IPS DF 6.9 (cell line): ENCODE measurements around the gene TCF7L2.

Source experiments
- DNase-seq: peaks from one replicate; pipeline ENCODE4 v3.0.0-alpha.2; 2013; ENCODE audit warnings: low read depth, low spot score
- H3K27ac ChIP-seq: one replicate; pipeline ENCODE4 v1.5.1; 2013; ENCODE audit warnings: low read length, control low read depth
- H3K27me3 ChIP-seq: 2 replicates; pipeline ENCODE4 v1.6.1; 2013; ENCODE audit warnings: mild to moderate bottlenecking, low read length; ENCODE audit not compliant: control insufficient read depth, insufficient read depth
- H3K36me3 ChIP-seq: 2 replicates; pipeline ENCODE4 v1.6.1; 2013; ENCODE audit warnings: low read length; ENCODE audit not compliant: control insufficient read depth, insufficient read depth
- H3K4me1 ChIP-seq: 2 replicates; pipeline ENCODE4 v1.6.1; 2013; ENCODE audit warnings: low read length; ENCODE audit not compliant: control insufficient read depth, insufficient read depth
- H3K4me3 ChIP-seq: 2 replicates; pipeline ENCODE4 v1.5.1; 2013; ENCODE audit warnings: mild to moderate bottlenecking, low read length
- H3K9me3 ChIP-seq: 2 replicates; pipeline ENCODE4 v1.6.1; 2013; ENCODE audit warnings: low read length, inconsistent platforms; ENCODE audit not compliant: control insufficient read depth, insufficient read depth
- WGBS: extraction: QIAGEN DNeasy Blood & Tissue Kit; methylation state at CpG from one replicate; pipeline ENCODE4 v1.1.7; 2013; ENCODE audit warnings: mixed read lengths, missing lambda C conversion rate; ENCODE audit not compliant: insufficient read length, insufficient coverage; 5-methylcytosine and 5-hydroxymethylcytosine counted together

Gene TCF7L2

DNA sequence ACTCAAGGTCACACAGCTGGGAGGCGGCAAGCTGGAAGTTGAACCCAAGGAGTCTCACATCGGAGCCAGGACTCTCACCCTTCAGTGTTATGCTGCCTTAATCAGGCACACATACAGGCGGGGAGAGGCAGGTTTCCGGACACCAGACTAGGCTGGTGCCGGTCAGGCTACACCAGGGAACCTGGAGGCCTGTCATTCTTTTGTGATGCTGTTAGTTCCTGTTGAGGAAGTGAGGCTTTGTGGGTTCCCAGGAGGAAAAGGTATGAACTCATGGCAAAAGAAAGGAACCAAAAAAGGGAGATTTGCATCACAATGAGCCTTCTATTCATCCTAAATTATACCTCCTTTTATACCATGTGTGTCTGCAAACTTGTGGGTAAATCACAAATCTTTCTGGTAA, 103.8 kb downstream of the TCF7L2 start:
- H3K27ac ChIP-seq, result peak overlapping the region; percentile 25

DNA sequence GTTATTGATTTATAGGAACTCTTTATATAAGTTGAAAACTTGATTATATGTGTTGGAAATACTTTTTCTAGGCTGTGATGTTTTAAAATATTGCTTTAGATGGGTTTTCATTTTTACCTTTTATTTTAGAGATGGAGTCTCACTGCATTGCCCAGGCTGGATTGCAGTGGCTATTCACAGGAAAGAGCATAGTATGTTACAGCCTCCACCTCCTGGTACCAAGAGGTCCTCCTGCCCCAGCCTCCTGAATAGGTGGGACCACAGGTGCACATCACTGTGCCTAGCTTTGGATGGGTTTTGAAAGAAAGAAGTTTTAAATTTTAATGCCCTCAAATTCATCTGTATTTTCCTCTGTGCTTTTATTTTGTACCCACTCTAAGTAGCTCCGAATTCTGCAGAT, 105.4 kb downstream of the TCF7L2 start:
- no peak overlapping the region for H3K4me3 ChIP-seq
- H3K9me3 ChIP-seq, result no peaks in the 10 kb centered on the region
- H3K4me1 ChIP-seq, result peaks cover 18% of the 10 kb centered on the region
- no peak for DNase-seq
- no peaks in the 10 kb centered on the region; the same call in 1 of the 2 replicates for H3K27me3 ChIP-seq
- H3K36me3 ChIP-seq, result no peaks in the 10 kb centered on the region
- no peak overlapping the region for H3K27ac ChIP-seq
- WGBS, result no CpG with 5 or more reads among the region's 1 CpG

More for the DNA sequence above, 103.8 kb downstream of the TCF7L2 start:
- DNase-seq, result peak; percentile 85
- no peak overlapping the region for H3K4me3 ChIP-seq
- H3K9me3 ChIP-seq, result no peaks in the 10 kb centered on the region
- no CpG with 5 or more reads among the region's 5 CpGs for WGBS
- H3K4me1 ChIP-seq, result peaks cover 19% of the 10 kb centered on the region
- no peaks in the 10 kb centered on the region; the same call in 1 of the 2 replicates for H3K27me3 ChIP-seq
- H3K36me3 ChIP-seq, result no peaks in the 10 kb centered on the region

DNA sequence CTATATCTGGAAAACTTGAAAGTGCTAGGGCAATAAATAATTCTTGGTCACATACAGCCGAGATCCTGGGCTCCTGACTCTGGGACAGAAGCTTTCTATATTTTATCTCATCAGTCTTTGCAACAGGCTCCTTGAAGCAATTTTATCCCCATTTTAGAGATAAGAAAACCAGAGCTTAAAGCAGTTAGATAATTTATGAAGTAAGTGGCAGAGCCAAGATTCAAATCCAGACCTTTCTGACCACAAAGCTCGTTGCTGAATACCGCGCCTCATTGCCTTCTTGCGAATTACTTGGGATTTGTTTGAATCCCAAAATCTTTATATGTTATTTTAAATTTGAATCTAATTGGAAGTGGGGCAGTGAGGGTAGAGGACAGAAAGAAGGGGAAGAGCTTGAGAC, 106.0 kb downstream of the TCF7L2 start:
- no peak for DNase-seq
- H3K4me3 ChIP-seq, result no peak overlapping the region
- H3K4me1 ChIP-seq, result peaks cover 18% of the 10 kb centered on the region
- no CpG with 5 or more reads among the region's 5 CpGs for WGBS
- no peaks in the 10 kb centered on the region for H3K9me3 ChIP-seq
- H3K27ac ChIP-seq, result no peak overlapping the region
- H3K36me3 ChIP-seq, result no peaks in the 10 kb centered on the region
- H3K27me3 ChIP-seq, result no peaks in the 10 kb centered on the region; the same call in 1 of the 2 replicates

- Histone ChIP-seq H3K27ac (no peak overlapping the region), H3K27me3 (no peaks in the 10 kb centered on the region; the same call in 1 of the 2 replicates), H3K9me3 (no peaks in the 10 kb centered on the region), H3K4me1 (peaks cover 18% of the 10 kb centered on the region), H3K36me3 (no peaks in the 10 kb centered on the region), H3K4me3 (no peak overlapping the region)
- DNase-seq, result no peak
- no CpG with 5 or more reads among the region's 10 CpGs for WGBS
Observed at GRCh38 chr10:113056441-113057021, 106.5 kb downstream of the TCF7L2 start.

GRCh38 chr10:113057948-113058522, 108.0 kb downstream of the TCF7L2 start:
- no peak overlapping the region for H3K4me3 ChIP-seq
- H3K36me3 ChIP-seq, result no peaks in the 10 kb centered on the region
- no peak overlapping the region for H3K27ac ChIP-seq
- no peak for DNase-seq
- H3K9me3 ChIP-seq, result no peaks in the 10 kb centered on the region
- peaks cover 15% of the 10 kb centered on the region for H3K4me1 ChIP-seq
- H3K27me3 ChIP-seq, result no peaks in the 10 kb centered on the region; the same call in 1 of the 2 replicates
- WGBS, result 100% methylated on average over 2 of the region's 6 CpGs

DNA sequence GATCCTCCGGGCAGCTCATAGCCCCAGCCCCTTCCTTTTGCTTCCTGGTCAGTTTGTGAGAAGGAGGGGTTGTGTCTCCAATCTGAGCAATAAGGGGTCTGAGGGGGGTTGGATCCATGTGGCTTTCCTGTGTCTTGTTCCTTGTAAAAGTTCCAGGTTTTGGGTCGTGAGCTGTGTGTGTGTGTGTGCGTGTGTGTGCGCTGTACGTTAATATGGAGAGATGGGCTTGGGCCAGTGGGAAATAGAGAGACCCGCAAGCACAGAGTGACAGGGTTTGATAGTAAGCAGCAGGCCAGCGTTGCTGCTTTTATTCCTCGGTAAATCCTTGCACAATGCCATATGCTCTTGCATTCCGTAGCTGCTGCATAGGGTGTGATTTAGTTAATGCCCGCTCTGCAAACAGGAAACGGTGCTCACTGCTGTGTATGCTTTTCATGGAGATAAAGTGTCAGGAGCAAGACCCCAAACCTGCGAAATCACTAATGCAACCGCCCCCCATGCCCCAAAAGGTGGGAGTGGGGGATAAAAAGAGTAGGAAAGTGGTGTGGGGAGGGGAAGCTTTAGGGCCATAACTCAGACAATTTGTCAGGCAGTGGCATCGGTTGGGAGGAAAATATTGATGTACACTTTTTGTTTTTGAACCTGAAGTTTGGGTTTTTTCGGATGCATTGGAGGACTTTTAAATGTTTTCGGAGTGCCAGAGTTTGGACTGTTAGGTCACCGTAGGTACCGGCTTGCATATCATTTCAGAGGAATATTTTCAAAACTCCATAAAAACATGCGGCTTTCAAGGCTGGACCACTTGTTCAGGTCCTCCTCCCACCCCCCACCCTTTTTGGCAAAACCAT, 108.7 kb downstream of the TCF7L2 start:
- no peak for DNase-seq
- no peaks in the 10 kb centered on the region for H3K9me3 ChIP-seq
- H3K36me3 ChIP-seq, result no peaks in the 10 kb centered on the region
- peaks cover 14% of the 10 kb centered on the region for H3K4me1 ChIP-seq
- H3K27me3 ChIP-seq, result no peaks in the 10 kb centered on the region; the same call in 1 of the 2 replicates
- H3K4me3 ChIP-seq, result no peak overlapping the region
- no peak overlapping the region for H3K27ac ChIP-seq
- WGBS, result no CpG with 5 or more reads among the region's 19 CpGs

GRCh38 chr10:113059371-113059780, 109.3 kb downstream of the TCF7L2 start:
- DNase-seq, result no peak
- H3K9me3 ChIP-seq, result no peaks in the 10 kb centered on the region
- H3K36me3 ChIP-seq, result no peaks in the 10 kb centered on the region
- H3K4me1 ChIP-seq, result peaks cover 15% of the 10 kb centered on the region
- no peak overlapping the region for H3K4me3 ChIP-seq
- WGBS, result no CpG with 5 or more reads among the region's 8 CpGs
- H3K27me3 ChIP-seq, result no peaks in the 10 kb centered on the region; the same call in 1 of the 2 replicates
- no peak overlapping the region for H3K27ac ChIP-seq

DNA sequence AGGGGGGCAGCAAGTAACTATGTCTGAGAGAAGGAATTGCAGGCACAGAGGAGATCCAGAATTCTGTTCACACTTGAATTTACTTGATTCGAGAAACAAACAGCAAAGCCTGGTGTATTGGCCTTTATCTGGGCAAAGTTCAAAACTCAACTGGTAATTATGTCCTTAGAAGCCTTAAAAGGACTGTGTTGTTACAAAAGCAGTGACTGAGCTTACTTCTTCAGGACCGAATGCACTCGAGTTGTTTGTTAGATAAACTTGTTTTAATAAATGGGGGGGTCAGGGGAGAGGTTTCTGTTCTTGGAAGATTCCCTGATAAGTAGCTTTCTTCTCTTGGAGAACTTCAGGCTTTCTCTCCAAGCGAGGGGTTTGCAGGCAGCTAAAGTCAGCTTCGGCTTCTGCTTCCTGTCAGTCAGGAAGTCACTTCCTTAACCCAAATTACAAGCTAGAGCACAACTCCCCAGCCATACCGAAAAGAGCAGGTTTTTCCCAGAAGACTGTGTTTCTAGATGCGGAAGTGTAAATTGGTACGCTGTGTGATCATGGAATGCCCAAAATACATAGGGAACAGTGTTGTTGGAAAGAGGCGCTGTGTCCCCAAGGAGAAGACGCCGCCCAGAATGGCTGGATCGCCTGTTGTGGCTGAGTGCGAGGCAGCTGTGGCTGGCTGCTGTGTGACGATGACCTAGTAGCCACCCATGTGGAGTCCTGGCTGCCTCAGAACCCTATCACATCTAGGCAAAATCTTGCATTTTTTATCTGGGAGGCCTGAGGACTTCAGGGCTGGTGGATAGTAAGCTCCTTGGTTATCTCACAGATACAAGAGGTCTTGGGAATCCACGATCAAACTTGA, 110.4 kb downstream of the TCF7L2 start:
- Histone ChIP-seq H3K36me3 (no peaks in the 10 kb centered on the region), H3K9me3 (no peaks in the 10 kb centered on the region), H3K27me3 (no peaks in the 10 kb centered on the region; the same call in 1 of the 2 replicates), H3K4me1 (peaks cover 15% of the 10 kb centered on the region), H3K27ac (no peak overlapping the region), H3K4me3 (no peak overlapping the region)
- DNase-seq, result no peak
- no CpG with 5 or more reads among the region's 15 CpGs for WGBS

DNA sequence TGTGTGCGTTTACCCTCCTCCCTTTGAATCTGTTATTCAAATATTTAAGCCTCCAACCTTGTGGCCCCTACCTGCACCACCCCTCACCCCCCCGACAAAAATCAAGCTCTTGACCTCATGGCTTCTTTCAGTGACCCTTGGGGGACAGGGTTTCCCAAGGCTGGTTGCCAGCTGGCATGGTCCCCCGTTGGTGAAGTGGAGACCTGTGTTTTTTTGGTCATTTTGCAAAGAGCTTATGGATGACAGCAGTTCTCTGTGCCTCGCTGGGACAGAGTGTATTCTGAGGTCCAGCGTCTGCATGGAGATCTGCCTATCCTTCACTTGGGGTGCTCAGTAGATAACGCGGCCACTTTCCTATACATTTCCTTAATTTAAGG, 111.0 kb downstream of the TCF7L2 start:
- H3K27ac ChIP-seq, result no peak overlapping the region
- peaks cover 15% of the 10 kb centered on the region for H3K4me1 ChIP-seq
- WGBS, result no CpG with 5 or more reads among the region's 7 CpGs

GRCh38 chr10:113061557-113061956, 111.5 kb downstream of the TCF7L2 start:
- no peak overlapping the region for H3K27ac ChIP-seq
- DNase-seq, result no peak
- WGBS, result no CpG with 5 or more reads among the region's 10 CpGs
- H3K27me3 ChIP-seq, result no peaks in the 10 kb centered on the region; the same call in 1 of the 2 replicates
- H3K4me1 ChIP-seq, result peaks cover 15% of the 10 kb centered on the region
- H3K36me3 ChIP-seq, result no peaks in the 10 kb centered on the region
- no peaks in the 10 kb centered on the region for H3K9me3 ChIP-seq
- H3K4me3 ChIP-seq, result no peak overlapping the region

More for the DNA sequence above, 111.0 kb downstream of the TCF7L2 start:
- Histone ChIP-seq H3K4me3 (no peak overlapping the region), H3K36me3 (no peaks in the 10 kb centered on the region), H3K27me3 (no peaks in the 10 kb centered on the region; the same call in 1 of the 2 replicates), H3K9me3 (no peaks in the 10 kb centered on the region)
- DNase-seq, result no peak
